Frontal cortex (tissue), 4 donors: ENCODE measurements around the gene IRX4. TPM values are rescaled to one million over a fixed set of nuclear protein-coding genes. Genes with fewer than 3 reads are reported as not detected.
A peak's percentile ranks its signal among the peaks of the same experiment; 100 is the strongest.

Source experiments
- DNase-seq, 2 donors: peaks; one replicate each; pipeline ENCODE4 v3.0.0; 2012; ENCODE audit warnings: low spot score in 2 of 2
- FAIRE-seq: peaks from 2 replicates; lab custom pipeline; 2012; peaks lifted over from hg19 to GRCh38; lab: Jason Lieb, UNC
- total RNA-seq: library from RNA; depleted of rRNA; stranded (reverse); fragments of >200 nt; gene quantifications from one replicate; pipeline ENCODE4 v1.2.3, GENCODE V29; 2014
- donor health status: control.
- donor health status: control.
- donor health status: control.

IRX4 gene
- total RNA-seq, 1 donor from 2014 or later = not detected

DNA sequence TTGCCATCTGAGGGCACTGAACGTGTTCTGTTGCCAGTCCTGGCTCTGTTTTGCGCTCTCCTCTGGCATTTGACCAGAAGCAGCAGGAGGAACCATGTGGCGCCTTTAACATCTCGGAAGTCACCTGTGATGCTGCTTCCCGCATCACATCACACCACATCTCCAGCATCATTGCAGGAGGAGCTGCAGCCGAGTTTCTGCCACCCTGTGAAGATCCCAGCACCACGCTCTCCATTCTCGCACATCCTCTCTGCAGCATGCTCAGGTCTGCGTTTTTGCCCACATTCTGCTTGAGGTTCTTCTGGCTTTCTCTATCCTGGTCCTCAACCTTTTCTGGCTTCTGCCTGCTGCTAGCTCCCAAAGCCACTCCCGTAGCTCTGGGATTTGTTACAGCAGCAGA lies 11.0 kb upstream of the IRX4 start:
- DNase-seq (no peak), FAIRE-seq (no peak)

DNA sequence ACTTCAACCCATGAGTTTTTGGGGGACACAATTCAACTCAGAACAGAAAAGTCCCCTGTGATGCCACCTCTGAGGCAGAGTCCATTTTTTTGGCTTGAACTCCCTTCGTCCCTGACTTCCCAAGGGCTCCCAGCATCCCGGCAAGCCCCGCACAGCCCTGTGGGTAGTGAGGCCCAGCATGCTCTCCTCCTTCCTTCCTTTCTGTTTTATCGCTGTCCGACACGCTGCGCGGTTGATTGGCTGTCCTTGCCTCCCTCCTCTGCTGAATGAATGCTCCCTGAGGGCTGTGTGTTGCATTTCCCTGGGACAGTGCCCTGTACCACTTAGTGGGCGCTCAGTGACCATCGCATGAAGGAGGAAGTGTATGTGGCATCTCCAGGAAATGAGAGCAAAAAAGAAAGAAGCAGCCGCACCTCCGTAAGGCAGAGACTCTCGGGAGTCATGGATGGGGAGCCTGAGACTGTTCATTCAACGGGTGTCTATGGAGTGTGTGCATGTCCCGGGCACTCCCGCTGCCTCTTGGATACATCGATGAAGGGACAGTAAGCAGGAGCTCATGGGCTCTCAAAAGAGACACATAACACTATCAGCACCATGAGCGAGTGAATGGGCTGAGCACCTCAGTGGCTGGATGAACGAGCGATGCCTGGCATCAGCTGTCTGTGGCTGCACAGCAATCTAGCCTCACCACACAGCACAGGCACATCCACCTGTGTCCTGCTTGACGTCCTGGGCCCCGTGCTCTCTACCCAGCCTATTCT lies 10.1 kb upstream of the IRX4 start:
- DNase-seq (no peak), FAIRE-seq (no peak)

DNA sequence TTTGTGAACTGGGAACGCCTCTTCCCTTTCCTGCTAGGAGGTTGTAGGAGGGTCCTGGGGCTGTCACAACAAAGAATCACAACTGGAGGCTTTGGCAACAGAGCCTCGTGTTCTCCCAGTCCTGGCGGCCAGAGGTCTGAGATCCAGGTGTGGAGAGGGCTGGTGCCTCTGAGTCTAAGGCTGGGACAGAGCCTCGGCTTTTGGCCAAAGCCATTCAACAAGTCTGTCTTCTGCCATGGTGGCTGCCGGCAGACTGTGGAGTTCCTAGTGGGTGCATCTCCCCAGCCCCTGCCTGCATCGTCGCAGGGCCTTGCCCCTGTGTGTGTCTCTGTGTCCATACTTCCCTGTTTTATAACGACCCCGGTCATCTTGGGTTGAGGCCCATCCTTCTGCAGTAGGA lies 9.5 kb upstream of the IRX4 start:
- no peak for FAIRE-seq
- DNase-seq = no peak

DNA sequence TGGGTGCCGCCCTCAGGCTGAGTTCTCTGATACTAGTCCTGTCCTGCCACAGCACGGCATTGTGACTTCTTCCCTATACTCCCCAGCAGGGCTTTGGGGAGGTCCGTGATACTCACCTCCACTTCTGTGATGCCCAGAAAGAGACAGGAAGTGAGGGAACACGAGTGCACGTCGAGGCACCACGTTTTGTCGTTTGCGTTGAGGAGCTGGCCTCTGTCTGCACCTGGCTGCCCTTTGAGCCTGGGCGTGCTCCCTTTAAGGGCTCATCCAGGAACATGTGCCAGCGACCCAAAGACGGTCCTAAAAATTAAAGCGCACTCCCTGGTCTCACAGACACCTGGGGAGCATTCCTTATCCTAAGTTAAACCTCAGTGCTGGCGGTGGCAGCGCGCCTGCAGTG lies 8.7 kb upstream of the IRX4 start:
- FAIRE-seq = no peak
- DNase-seq = no peak

GRCh38 chr5:1890296-1890695 lies 7.6 kb upstream of the IRX4 start:
- FAIRE-seq (no peak), DNase-seq (no peak)

- FAIRE-seq (no peak), DNase-seq (peak in 1 of 2 donors; percentile 21)
Measured at GRCh38 chr5:1889321-1890065, 6.8 kb upstream of the IRX4 start.

DNA sequence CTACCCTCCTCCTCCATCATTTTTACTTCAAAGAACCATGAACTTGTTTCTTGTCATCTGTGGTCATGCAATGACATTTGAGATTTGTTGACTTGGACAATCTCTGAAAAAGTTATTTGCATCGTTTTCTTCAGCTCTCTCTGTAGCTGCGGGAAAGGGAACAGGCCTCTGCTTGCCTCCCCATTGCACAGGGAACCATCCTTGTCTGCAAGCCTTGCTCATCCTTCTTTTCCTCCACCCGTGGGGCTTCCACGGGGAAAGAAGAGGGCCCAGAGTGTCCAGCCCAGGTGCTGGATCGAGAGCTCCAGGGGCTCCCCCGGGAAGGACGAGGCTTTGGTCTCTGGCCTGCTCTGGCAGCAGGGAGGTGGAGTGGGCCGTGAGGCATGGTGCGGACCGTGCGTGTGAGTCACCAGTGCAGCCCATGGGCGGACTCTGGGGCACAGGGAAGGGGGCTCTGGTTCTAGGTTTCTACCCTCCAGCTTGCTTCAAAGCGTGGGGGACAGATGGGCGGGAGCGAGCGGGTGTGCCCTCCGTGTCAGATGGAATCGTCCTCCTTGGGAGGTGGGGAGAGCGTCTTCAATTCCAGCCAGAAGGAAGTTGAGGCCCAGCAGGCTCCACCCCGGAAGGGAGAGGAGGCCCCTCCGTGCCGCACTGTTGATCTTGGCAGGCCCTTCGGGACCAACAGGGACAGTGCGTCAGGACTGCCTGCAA lies 6.0 kb upstream of the IRX4 start:
- no peak for FAIRE-seq

DNA sequence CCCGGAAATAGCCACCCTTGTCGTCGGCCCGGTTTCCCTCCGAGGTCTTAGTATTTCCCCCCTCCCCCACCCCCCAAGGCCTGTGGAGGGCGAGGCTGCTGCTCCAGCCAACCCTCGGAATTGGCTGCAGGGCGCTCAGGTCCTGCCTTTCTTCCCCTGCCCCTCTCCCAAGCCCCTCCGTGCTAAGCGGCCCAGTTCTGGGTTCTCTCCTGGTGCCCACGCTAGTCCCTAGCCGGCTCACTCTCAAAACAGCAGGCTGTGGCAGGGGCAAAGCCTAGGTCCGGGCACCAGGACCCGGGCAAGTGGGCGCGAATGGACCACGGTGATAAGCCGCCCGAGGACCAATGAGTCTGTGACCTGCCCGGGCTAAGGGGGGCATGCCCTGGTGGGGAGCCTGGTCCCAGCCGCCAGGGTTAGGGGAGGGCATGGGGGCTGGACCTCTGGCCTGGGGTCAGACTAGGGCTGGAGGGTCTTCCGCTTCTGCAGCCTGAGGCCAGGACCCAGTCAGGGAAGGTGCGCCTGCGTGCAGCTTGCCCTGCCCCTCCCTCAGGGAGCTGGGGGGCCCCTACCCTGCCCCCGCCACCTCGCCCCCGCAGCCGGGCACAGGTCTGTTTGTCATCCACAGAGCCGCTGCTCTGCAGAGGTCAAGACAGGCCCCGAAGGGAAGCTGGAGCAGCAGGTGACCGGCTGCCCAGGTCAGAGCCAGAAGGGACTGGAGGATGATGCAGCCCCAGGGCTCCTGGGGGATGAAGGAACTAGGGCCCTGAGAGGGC lies 5.0 kb upstream of the IRX4 start:
- FAIRE-seq (no peak), DNase-seq (peak in 1 of 2 donors; percentile 20)

More for the DNA sequence above, 6.0 kb upstream of the IRX4 start:
- no peak for DNase-seq

DNA sequence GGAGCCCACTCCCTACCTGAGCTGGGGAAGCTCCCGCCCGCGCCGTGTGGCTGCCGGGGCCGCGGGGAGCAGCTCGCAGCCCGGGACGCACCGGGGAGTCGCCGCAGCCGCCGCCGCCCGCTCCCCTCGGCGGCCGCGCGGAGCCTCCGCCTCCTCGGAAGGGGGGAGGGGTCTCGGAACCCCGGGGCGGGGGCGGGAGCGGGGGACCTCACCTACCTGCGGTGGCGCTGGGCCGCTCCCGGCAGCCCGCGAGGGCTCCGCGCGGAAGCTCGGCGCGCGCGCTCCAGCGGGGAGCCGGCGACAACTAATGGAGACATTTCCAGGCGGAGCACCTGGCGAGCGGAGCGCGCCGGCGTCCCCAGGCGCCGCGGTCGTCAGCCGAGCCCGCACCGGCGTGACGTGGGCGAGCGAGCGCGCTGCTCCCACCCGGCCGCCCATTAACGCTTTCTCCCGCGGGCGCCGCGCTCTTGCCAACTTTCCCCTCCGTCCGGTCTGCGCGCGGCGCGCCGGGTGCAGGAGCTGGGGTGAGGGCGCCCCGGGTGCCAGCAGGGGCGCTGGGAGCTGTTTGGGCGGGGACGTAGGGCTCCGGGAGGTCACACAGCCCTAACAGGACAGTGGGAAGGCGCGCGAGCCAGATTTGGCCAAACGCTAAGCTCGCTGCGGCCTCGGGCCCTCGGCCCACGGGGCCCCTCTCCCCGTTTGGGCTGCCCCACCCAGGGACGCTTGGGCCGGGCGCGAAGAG lies 4.3 kb upstream of the IRX4 start:
- DNase-seq (peak; percentile 35 to 66), FAIRE-seq (no peak)

- FAIRE-seq (no peak), DNase-seq (peak in 1 of 2 donors; percentile 26)
Measured at GRCh38 chr5:1885868-1886845, 3.4 kb upstream of the IRX4 start.

- no peak for DNase-seq
- no peak for FAIRE-seq
Measured at GRCh38 chr5:1885404-1885755, 2.7 kb upstream of the IRX4 start.

GRCh38 chr5:1884678-1885403 lies 2.1 kb upstream of the IRX4 start:
- FAIRE-seq (no peak), DNase-seq (peak in 1 of 2 donors; percentile 30)

DNA sequence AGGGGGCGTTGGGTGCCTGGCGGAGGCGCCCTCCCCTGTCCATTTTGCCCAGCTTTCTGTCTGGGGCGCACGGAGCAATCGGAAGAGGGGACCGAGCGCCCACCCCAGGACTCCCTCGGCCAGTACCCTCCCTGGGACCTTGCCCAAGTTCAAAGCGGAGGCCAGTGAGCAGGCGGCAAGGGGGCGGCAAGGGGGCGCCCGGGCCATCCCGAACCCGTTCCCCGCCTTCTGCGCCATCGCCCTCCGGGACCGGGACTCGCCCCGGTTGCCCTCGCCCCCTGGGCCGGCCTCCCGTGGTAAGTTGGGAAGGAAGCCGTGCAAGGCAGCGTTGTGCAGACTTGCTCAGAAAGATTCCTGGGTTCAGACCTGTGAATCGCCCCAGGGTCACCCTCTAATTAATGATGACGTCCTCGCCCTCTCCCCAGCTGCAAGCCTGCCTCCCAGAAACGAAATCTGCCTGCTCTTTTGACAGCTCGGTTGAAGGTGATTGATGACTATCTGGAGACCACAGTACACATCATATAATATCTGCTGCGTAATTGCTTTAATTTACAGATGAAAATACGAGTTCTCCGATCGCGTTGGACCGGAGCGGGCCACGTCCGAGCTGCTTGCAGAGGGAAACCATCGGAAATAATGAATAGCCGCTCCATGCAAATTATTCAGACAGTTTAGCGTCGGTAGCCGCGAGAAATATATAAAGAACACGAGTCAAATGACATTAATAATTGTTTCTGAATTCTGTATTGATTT lies 1.4 kb upstream of the IRX4 start:
- DNase-seq (peak in 1 of 2 donors; percentile 27), FAIRE-seq (no peak)

- no peak for DNase-seq
- no peak for FAIRE-seq
Measured at GRCh38 chr5:1883120-1883924, 597 bp upstream of the IRX4 start.

DNA sequence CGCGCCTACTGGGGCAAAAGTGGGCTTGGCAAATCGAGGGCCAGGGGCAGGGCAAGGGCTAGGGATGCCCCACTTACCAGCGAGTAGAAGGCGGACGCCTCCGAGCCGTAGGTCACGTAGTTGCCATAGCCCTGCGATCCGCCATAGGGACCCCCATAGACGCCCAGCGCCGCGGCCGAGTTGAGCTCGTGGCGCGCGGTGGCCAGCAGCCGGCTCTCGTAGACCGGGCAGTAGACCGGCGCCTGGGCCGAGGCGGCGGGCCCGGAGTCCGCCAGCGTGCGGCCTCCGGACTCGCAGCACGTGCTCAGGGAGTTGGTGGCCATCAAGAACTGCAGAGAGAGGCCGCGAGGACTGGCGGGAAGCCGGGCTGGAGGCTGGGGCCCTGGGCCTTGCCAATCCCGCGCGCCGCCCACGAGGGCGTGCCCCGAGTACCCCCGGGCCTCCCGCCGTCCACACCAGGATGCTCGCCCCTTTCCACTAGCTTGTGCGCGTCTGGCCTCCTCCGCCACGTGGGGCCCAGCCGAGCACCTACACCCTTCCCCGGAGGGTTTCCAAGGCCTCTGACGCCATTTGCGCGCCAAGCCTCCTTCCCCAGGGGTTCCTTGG lies 891 bp downstream of the IRX4 start:
- DNase-seq (no peak), FAIRE-seq (no peak)

DNA sequence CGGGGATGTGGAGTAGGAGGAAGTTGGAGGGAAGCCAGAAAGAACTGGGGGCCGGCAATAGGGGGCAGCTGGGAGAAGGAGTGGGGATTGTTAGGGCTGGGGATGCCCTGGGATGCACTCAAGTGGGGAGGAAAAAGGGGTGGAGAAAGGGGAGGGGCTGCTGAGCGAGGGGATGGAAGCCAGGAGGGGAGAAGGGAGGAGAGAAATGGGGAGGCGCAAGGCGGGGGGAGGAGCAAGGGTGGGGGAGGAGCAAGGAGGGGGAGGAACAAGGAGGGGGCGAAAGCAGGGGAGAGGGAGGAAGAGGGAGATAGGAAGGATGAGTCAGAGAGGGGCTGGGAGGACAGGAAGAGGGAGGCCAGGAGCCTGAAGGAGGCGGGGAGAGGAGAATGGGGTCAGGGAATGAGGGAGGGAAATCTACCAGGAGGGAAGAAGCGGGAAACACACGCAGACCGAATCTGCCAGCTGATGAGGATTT lies 1.6 kb downstream of the IRX4 start:
- DNase-seq (no peak), FAIRE-seq (no peak)
